Common myeloid progenitor, CD34-positive (primary cell): ENCODE results near the gene TRIM44.
"Not testable (repeated sequence)": the region's sequence is repeated elsewhere in the genome, so short reads cannot be mapped to it uniquely, and the experiment has no call there.

Experiments
- CTCF ChIA-PET: fragments of 350-600 bp; sonication (Branson Sonifier 250); formaldehyde crosslinking; loops from one replicate; lab custom pipeline; 2021; ENCODE audit warnings: antibody characterized with exemption; lab: Charles Lee
- POLR2A ChIA-PET: fragments of 350-600 bp; sonication (Branson Sonifier 250); formaldehyde crosslinking; loops from one replicate; lab custom pipeline; 2021; ENCODE audit warnings: antibody characterized with exemption; lab: Charles Lee
- DNase-seq, 3 donors: peaks; one replicate each; pipeline versions ENCODE4 v3.0.0 to v3.0.0-alpha.2; 2013
- H3K27ac ChIP-seq, 2 experiments: 1 replicate in 1 of 2; 2 replicates in 1 of 2; pipeline ENCODE4 v1.7.0; 2013; ENCODE audit warnings: inconsistent platforms in 2 of 2, low read length in 2 of 2, mild to moderate bottlenecking in 2 of 2, low read depth in 1 of 2, moderate library complexity in 1 of 2; ENCODE audit not compliant: severe bottlenecking in 2 of 2, insufficient read depth in 1 of 2, poor library complexity in 1 of 2
- H3K27me3 ChIP-seq, 5 experiments: replicated peaks in 2 of 5; 1 replicate in 3 of 5; 2 replicates in 2 of 5; pipeline versions ENCODE4 v1.6.1 to v1.7.0; 2013; ENCODE audit warnings: low read length in 4 of 5, mild to moderate bottlenecking in 2 of 5, moderate library complexity in 2 of 5, inconsistent platforms in 1 of 5; ENCODE audit not compliant: insufficient read depth in 5 of 5, control insufficient read depth in 4 of 5
- H3K36me3 ChIP-seq, 4 experiments: 1 replicate in 2 of 4; 2 replicates in 2 of 4; pipeline versions ENCODE4 v1.6.1 to v1.7.0; 2013; ENCODE audit warnings: low read length in 3 of 4, control low read depth in 1 of 4, mild to moderate bottlenecking in 1 of 4; ENCODE audit not compliant: control insufficient read depth in 4 of 4, insufficient read depth in 4 of 4
- H3K4me1 ChIP-seq, 4 experiments: 1 replicate in 3 of 4; 2 replicates in 1 of 4; pipeline versions ENCODE4 v1.6.1 to v1.7.1; 2013; ENCODE audit warnings: low read length in 3 of 4, mild to moderate bottlenecking in 3 of 4, control low read depth in 1 of 4, inconsistent platforms in 1 of 4, moderate library complexity in 1 of 4; ENCODE audit not compliant: control insufficient read depth in 4 of 4, insufficient read depth in 4 of 4; ENCODE audit errors: control extremely low read depth in 1 of 4
- H3K4me3 ChIP-seq, 7 experiments: 1 replicate in 4 of 7; 2 replicates in 3 of 7; pipeline versions ENCODE4 v1.5.1 to v1.7.0; 2013; ENCODE audit warnings: mild to moderate bottlenecking in 7 of 7, low read length in 6 of 7, moderate library complexity in 6 of 7, inconsistent platforms in 2 of 7, low read depth in 2 of 7, control low read depth in 1 of 7; ENCODE audit not compliant: insufficient read depth in 4 of 7, control insufficient read depth in 1 of 7; ENCODE audit errors: extremely low read depth in 1 of 7
- H3K9me3 ChIP-seq, 5 experiments: 1 replicate in 4 of 5; 2 replicates in 1 of 5; pipeline versions ENCODE4 v1.6.1 to v1.7.1; 2013; ENCODE audit warnings: low read length in 4 of 5, mild to moderate bottlenecking in 2 of 5, inconsistent platforms in 1 of 5, low read depth in 1 of 5, moderate library complexity in 1 of 5; ENCODE audit not compliant: control insufficient read depth in 4 of 5, insufficient read depth in 2 of 5; ENCODE audit errors: control extremely low read depth in 1 of 5
- WGBS: methylation state at CpG from one replicate; pipeline ENCODE4 v1.1.5; 2013; ENCODE audit not compliant: insufficient coverage; 5-methylcytosine and 5-hydroxymethylcytosine counted together

The TRIM44 gene

DNA sequence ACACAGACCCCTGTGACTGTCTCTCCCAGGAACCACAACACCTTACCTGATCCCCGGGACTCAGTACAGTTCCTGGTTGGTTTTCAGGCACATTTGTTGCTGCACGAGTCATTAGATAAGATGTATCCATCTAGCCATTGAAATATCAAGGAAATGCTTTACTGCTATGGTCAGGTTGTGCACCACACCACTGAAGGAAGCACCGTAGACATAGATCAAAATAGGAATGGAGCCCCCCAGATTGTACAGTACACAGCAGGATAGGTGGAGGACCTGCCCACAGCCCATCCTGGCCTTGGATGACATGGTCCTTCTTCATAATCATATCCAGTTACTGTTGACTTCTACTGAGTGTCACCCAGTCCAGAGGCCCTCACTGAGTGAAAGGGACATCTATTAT, 195.3 kb downstream of the TRIM44 start:
- DNase-seq: no peak
- Histone ChIP-seq H3K9me3 (peaks cover 0 to 2% (median 0%) of the 10 kb centered on the region in 5 experiments), H3K27ac (no peak overlapping the region), H3K4me3 (no peak overlapping the region), H3K4me1 (no peaks in the 10 kb centered on the region), H3K27me3 (no peaks in the 10 kb centered on the region), H3K36me3 (no peaks in the 10 kb centered on the region)
- CTCF ChIA-PET: no interaction called here
- POLR2A ChIA-PET: no interaction called here
- WGBS: 100% methylated on average over 3 of the region's 3 CpGs

DNA sequence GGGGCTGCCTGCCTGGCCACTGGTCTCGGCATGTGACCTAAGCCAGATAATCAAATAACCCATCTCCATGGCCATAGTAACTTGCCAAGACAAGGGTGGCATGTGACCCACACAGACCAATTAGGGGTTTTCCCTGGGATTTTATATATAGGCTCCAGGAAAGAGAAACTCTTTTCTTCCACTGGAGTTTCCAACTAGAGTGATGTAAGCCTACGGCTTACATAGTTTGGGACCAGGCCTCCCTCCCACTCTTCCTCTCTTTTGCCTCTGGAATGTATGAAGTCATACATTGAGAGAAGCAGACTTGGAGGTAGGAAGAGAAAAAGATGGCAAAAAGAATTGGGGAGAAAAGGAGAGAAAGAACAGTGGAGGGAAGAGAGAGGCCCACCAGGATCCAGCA, 196.7 kb downstream of the TRIM44 start:
- POLR2A ChIA-PET: no interaction called here
- 100% methylated on average over 1 of the region's 2 CpGs for WGBS

DNA sequence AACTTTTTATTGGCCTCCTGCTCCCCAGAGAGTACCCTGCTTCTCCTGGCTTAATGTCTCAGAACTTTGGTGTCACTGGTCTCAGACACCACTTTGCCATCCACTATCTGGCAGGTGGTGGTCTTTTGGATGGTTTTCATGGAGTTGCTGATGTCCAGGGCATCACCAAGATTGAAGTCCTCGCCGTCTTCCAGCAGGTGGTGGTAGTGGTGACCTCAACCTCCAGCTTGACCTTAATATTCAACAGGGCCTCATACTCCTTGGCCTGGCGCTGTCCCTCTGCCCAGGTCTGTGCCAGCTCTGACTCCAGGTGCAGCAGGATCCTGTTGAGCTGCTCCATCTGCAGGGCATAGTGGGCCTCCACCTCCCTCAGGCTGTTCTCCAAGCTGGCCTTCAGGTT, 197.6 kb downstream of the TRIM44 start:
- POLR2A ChIA-PET, H3K27ac ChIP-seq, CTCF ChIA-PET, H3K9me3 ChIP-seq, H3K4me3 ChIP-seq, H3K4me1 ChIP-seq, H3K36me3 ChIP-seq, DNase-seq, H3K27me3 ChIP-seq: not testable (repeated sequence)
- WGBS: 97% methylated on average over 3 of the region's 3 CpGs

More for the DNA sequence above, 196.7 kb downstream of the TRIM44 start:
- peaks cover 0 to 2% (median 0%) of the 10 kb centered on the region in 5 experiments for H3K9me3 ChIP-seq
- H3K27me3 ChIP-seq: no peaks in the 10 kb centered on the region
- H3K36me3 ChIP-seq: no peaks in the 10 kb centered on the region
- no peak overlapping the region for H3K27ac ChIP-seq
- H3K4me1 ChIP-seq: no peaks in the 10 kb centered on the region
- CTCF ChIA-PET: interaction anchor here (1.2 kb wide), 1 partner anchor 38 kb away, joined by 3 read pairs; no protein-coding TSS in a partner anchor
- no peak overlapping the region for H3K4me3 ChIP-seq
- DNase-seq: no peak

DNA sequence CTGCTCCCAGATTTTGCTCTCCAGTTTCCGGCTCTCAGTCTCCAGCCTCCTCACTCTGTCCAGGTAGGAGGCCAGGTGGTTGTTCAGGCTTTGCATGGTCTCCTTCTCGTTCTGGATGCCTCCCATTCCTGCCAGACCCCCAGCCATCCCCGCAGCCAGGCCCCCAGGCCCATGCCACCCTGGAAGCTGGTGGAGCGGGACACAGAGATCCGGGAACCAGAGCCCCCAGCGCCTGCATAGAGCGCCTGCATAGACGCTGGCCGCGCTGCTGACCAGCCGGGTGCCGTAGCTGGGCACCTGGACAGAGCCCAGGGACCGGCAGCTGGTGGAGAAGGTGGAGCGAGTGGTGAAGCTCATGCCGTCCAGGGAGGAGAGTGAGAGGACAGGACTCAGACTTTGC, 198.6 kb downstream of the TRIM44 start:
- CTCF ChIA-PET: no interaction called here
- no peak for DNase-seq
- WGBS: 98% methylated on average over 13 of the region's 15 CpGs

DNA sequence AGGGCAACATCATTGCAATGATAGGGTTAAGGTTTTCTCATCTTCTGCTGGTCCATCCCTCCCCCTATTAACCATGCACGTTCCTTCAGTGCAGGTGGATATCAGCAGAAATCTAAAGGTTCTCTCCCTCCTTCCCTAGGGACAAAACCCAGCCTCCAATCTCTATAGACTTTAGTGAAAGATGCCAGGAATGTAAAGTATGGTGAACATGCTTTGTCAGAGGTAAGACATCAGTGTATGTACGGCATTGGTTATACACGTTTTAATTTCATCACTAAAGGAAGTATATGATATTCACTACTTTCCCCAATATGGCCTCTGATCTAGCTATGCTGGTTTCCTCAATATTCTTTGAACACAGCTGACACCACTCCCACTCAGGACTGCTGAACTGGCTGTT, 200.1 kb downstream of the TRIM44 start:
- WGBS: 86% methylated on average over 2 of the region's 3 CpGs
- DNase-seq: no peak
- CTCF ChIA-PET: no interaction called here
- no peak overlapping the region for H3K4me3 ChIP-seq
- no peaks in the 10 kb centered on the region for H3K36me3 ChIP-seq
- no peaks in the 10 kb centered on the region for H3K27me3 ChIP-seq
- H3K9me3 ChIP-seq: peaks cover 0 to 2% (median 0%) of the 10 kb centered on the region in 5 experiments
- POLR2A ChIA-PET: interaction anchor here (0.5 kb wide), 1 partner anchor 17 kb away, joined by 3 read pairs; no protein-coding TSS in a partner anchor
- H3K4me1 ChIP-seq: no peaks in the 10 kb centered on the region
- no peak overlapping the region for H3K27ac ChIP-seq

More for the DNA sequence above, 198.6 kb downstream of the TRIM44 start:
- Histone ChIP-seq H3K4me3 (no peak overlapping the region), H3K4me1 (no peaks in the 10 kb centered on the region), H3K27me3 (no peaks in the 10 kb centered on the region), H3K36me3 (no peaks in the 10 kb centered on the region), H3K27ac (no peak overlapping the region), H3K9me3 (peaks cover 0 to 2% (median 0%) of the 10 kb centered on the region in 5 experiments)
- POLR2A ChIA-PET: no interaction called here

DNA sequence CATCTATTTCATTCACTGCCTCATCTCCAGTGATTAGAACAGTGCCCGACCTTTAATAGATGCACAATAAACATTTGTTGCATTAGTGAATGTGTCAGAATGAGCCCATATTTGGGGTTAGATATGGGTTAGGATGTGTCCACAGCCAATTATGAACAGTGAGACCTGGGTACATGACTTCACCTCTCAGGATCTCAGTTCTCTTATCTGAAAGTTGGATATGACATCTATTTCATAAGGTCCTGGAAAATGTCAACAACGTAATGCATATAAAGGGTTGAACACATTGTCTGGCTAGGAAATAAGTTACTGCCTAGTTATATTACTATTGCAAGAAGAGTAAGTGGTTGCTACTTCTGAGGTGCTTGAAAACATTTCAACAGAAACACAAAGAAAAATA, 201.6 kb downstream of the TRIM44 start:
- no peaks in the 10 kb centered on the region for H3K4me1 ChIP-seq
- H3K27me3 ChIP-seq: no peaks in the 10 kb centered on the region
- H3K9me3 ChIP-seq: peaks cover 0 to 7% (median 2%) of the 10 kb centered on the region in 5 experiments
- no peak for DNase-seq
- H3K4me3 ChIP-seq: no peak overlapping the region
- ChIA-PET CTCF (no interaction called here), POLR2A (no interaction called here)
- no peaks in the 10 kb centered on the region for H3K36me3 ChIP-seq
- no peak overlapping the region for H3K27ac ChIP-seq
- WGBS: 100% methylated on average over 1 of the region's 2 CpGs

DNA sequence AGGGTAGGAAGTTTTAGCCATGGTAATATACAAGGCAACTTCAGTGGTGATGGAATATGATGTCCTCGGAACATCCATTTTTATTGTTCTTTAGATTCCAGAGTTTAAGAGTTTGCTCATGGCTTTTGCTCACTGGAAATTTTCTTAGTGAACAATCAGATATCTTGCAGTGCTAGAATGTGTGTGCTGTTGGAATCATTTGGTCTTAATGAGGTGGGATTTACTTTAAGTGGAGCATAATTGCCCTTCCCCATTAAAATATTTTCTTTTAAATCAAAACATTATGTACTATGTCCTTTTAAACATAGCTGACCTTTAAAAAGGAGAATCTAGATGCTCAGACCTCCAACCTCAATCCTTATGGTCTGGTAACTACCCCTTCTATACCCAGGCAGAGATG, 204.0 kb downstream of the TRIM44 start:
- ChIA-PET POLR2A (no interaction called here), CTCF (interaction anchor here (1.6 kb wide), 1 partner anchor 10 kb away, joined by 5 read pairs; no protein-coding TSS in a partner anchor)
- 100% methylated on average over 1 of the region's 1 CpG for WGBS
- Histone ChIP-seq H3K4me1 (no peaks in the 10 kb centered on the region), H3K27me3 (no peaks in the 10 kb centered on the region), H3K4me3 (no peak overlapping the region), H3K36me3 (no peaks in the 10 kb centered on the region), H3K27ac (no peak overlapping the region), H3K9me3 (peaks cover 0 to 10% (median 3%) of the 10 kb centered on the region in 5 experiments)
- DNase-seq: no peak
